CD4-positive, alpha-beta T cell treated with Interleukin-6 for 4 hours (primary cell): Measurements from ENCODE around the gene ADPGK.
A peak's percentile ranks its signal among the peaks of the same experiment; 100 is the strongest.
"Not testable (repeated sequence)": the region's sequence is repeated elsewhere in the genome, so short reads cannot be mapped to it uniquely, and the experiment has no call there.

Source experiments
- DNase-seq: peaks from one replicate; pipeline ENCODE4 v3.0.0-alpha.2; 2020; ENCODE audit warnings: mixed read lengths

Gene ADPGK

GRCh38 chr15:72737723-72738122 lies 45.8 kb downstream of the ADPGK start:
- DNase-seq = no peak

GRCh38 chr15:72737061-72737460 lies 46.5 kb downstream of the ADPGK start:
- DNase-seq = no peak

GRCh38 chr15:72735111-72735510 lies 48.4 kb downstream of the ADPGK start:
- no peak for DNase-seq

GRCh38 chr15:72733941-72734738 lies 49.4 kb downstream of the ADPGK start:
- no peak for DNase-seq

- DNase-seq = no peak
These were observed 51.0 kb downstream of the ADPGK start for GRCh38 chr15:72732516-72732915.

GRCh38 chr15:72732086-72732485 lies 51.5 kb downstream of the ADPGK start:
- no peak for DNase-seq

- no peak for DNase-seq
These were observed 54.7 kb downstream of the ADPGK start for GRCh38 chr15:72728821-72729220.

- not testable (repeated sequence) for DNase-seq
These were observed 55.3 kb downstream of the ADPGK start for GRCh38 chr15:72728249-72728648.

- DNase-seq = no peak
These were observed 56.4 kb downstream of the ADPGK start for GRCh38 chr15:72727154-72727553.

- DNase-seq = not testable (repeated sequence)
These were observed 57.7 kb downstream of the ADPGK start for GRCh38 chr15:72725851-72726250.

GRCh38 chr15:72725446-72725845 lies 58.1 kb downstream of the ADPGK start:
- DNase-seq = no peak

GRCh38 chr15:72724028-72724427 lies 59.5 kb downstream of the ADPGK start:
- DNase-seq = no peak

- DNase-seq = peak; percentile 81
These were observed 61.4 kb downstream of the ADPGK start for GRCh38 chr15:72722071-72722696.

- DNase-seq = not testable (repeated sequence)
These were observed 74.8 kb downstream of the ADPGK start for GRCh38 chr15:72708551-72709303.

GRCh38 chr15:72706266-72706665 lies 77.3 kb downstream of the ADPGK start:
- DNase-seq = no peak
